ACC112 (cell line): ENCODE results near the gene DLG2.

Experiments
- H2AFZ ChIP-seq: fragments of 200-600 bp; sonication (generic); one replicate; pipeline ENCODE4 v1.6.0; 2017; ENCODE audit warnings: antibody characterized with exemption, low read length; ENCODE audit not compliant: unreplicated experiment
- H3K27ac ChIP-seq: fragments of 200-600 bp; sonication (generic); 2 replicates; pipeline ENCODE4 v1.5.1; 2014; ENCODE audit warnings: low read depth, mild to moderate bottlenecking, antibody characterized with exemption, low read length, moderate library complexity
- H3K27me3 ChIP-seq: fragments of 200-600 bp; sonication (generic); 2 replicates; pipeline ENCODE4 v1.6.1; 2014; ENCODE audit warnings: mild to moderate bottlenecking, antibody characterized with exemption, low read length, moderate library complexity, mixed read lengths; ENCODE audit not compliant: insufficient read depth
- H3K36me3 ChIP-seq: fragments of 200-600 bp; sonication (generic); 2 replicates; pipeline ENCODE4 v1.6.1; 2016; ENCODE audit warnings: mild to moderate bottlenecking, antibody characterized with exemption, low read length, moderate library complexity, mixed read lengths; ENCODE audit not compliant: insufficient read depth
- H3K4me1 ChIP-seq: fragments of 200-600 bp; sonication (generic); one replicate; pipeline ENCODE4 v1.6.1; 2016; ENCODE audit warnings: low read length, mixed read lengths; ENCODE audit not compliant: insufficient read depth, unreplicated experiment, control insufficient read depth
- H3K4me3 ChIP-seq: fragments of 200-600 bp; sonication (generic); 2 replicates; pipeline ENCODE4 v1.5.1; 2014; ENCODE audit warnings: mild to moderate bottlenecking, low read depth, low read length
- H3K79me2 ChIP-seq: fragments of 200-600 bp; sonication (generic); one replicate; pipeline ENCODE4 v1.6.0; 2016; ENCODE audit warnings: low read length; ENCODE audit not compliant: control insufficient read depth, unreplicated experiment, insufficient read depth

Gene DLG2

GRCh38 chr11:83726316-83726715 is 1900.8 kb downstream of the DLG2 start:
- no peak overlapping the region for H3K4me3 ChIP-seq
- H2AFZ ChIP-seq = no peak overlapping the region
- H3K27ac ChIP-seq = no peak overlapping the region
- H3K79me2 ChIP-seq = no peaks in the 10 kb centered on the region
- no peaks in the 10 kb centered on the region for H3K36me3 ChIP-seq
- peaks cover 8% of the 10 kb centered on the region for H3K4me1 ChIP-seq
- peaks cover 43% of the 10 kb centered on the region for H3K27me3 ChIP-seq

- Histone ChIP-seq H3K27ac (no peak overlapping the region), H3K79me2 (no peaks in the 10 kb centered on the region), H3K36me3 (no peaks in the 10 kb centered on the region), H3K27me3 (peaks cover 40% of the 10 kb centered on the region), H3K4me3 (peak overlapping the region; percentile 79; the same call in 1 of the 2 replicates), H3K4me1 (peaks cover 8% of the 10 kb centered on the region), H2AFZ (no peak overlapping the region)
Observed at GRCh38 chr11:83725728-83726127, 1901.4 kb downstream of the DLG2 start.

- peaks cover 8% of the 10 kb centered on the region for H3K4me1 ChIP-seq
- peak overlapping the region; percentile 79; the same call in 1 of the 2 replicates for H3K4me3 ChIP-seq
- H2AFZ ChIP-seq = no peak overlapping the region
- H3K36me3 ChIP-seq = no peaks in the 10 kb centered on the region
- no peaks in the 10 kb centered on the region for H3K79me2 ChIP-seq
- H3K27me3 ChIP-seq = peaks cover 39% of the 10 kb centered on the region
- H3K27ac ChIP-seq = no peak overlapping the region
Observed at GRCh38 chr11:83725269-83725560, 1901.9 kb downstream of the DLG2 start.

- Histone ChIP-seq H2AFZ (peak overlapping the region; percentile 70), H3K4me3 (peak overlapping the region; percentile 79), H3K27me3 (peaks cover 39% of the 10 kb centered on the region), H3K4me1 (peaks cover 8% of the 10 kb centered on the region), H3K27ac (no peak overlapping the region), H3K36me3 (no peaks in the 10 kb centered on the region), H3K79me2 (no peaks in the 10 kb centered on the region)
Observed at GRCh38 chr11:83723999-83724398, 1903.1 kb downstream of the DLG2 start.

GRCh38 chr11:83722392-83723119 is 1904.6 kb downstream of the DLG2 start:
- Histone ChIP-seq H3K27ac (no peak overlapping the region), H3K79me2 (no peaks in the 10 kb centered on the region)

GRCh38 chr11:83721263-83721662 is 1905.9 kb downstream of the DLG2 start:
- Histone ChIP-seq H3K36me3 (no peaks in the 10 kb centered on the region), H2AFZ (no peak overlapping the region), H3K79me2 (no peaks in the 10 kb centered on the region), H3K27ac (no peak overlapping the region), H3K4me1 (peaks cover 8% of the 10 kb centered on the region), H3K4me3 (no peak overlapping the region), H3K27me3 (peaks cover 17% of the 10 kb centered on the region)

More at GRCh38 chr11:83722392-83723119, 1904.6 kb downstream of the DLG2 start:
- Histone ChIP-seq H2AFZ (no peak overlapping the region), H3K27me3 (peaks cover 30% of the 10 kb centered on the region), H3K4me1 (peaks cover 8% of the 10 kb centered on the region), H3K36me3 (no peaks in the 10 kb centered on the region), H3K4me3 (no peak overlapping the region)

- Histone ChIP-seq H3K4me3 (no peak overlapping the region), H2AFZ (no peak overlapping the region), H3K4me1 (peaks cover 8% of the 10 kb centered on the region), H3K36me3 (no peaks in the 10 kb centered on the region), H3K27ac (no peak overlapping the region), H3K27me3 (peaks cover 11% of the 10 kb centered on the region), H3K79me2 (no peaks in the 10 kb centered on the region)
Observed at GRCh38 chr11:83720675-83721074, 1906.5 kb downstream of the DLG2 start.

GRCh38 chr11:83717537-83717936 is 1909.6 kb downstream of the DLG2 start:
- H3K4me3 ChIP-seq = no peak overlapping the region
- H3K4me1 ChIP-seq = no peaks in the 10 kb centered on the region
- H3K79me2 ChIP-seq = no peaks in the 10 kb centered on the region
- peaks cover 5% of the 10 kb centered on the region for H3K27me3 ChIP-seq
- no peak overlapping the region for H3K27ac ChIP-seq
- H2AFZ ChIP-seq = no peak overlapping the region
- no peaks in the 10 kb centered on the region for H3K36me3 ChIP-seq

GRCh38 chr11:83715927-83716535 is 1911.1 kb downstream of the DLG2 start:
- Histone ChIP-seq H3K4me3 (no peak overlapping the region), H3K79me2 (no peaks in the 10 kb centered on the region), H3K36me3 (no peaks in the 10 kb centered on the region), H3K27me3 (peaks cover 5% of the 10 kb centered on the region), H2AFZ (no peak overlapping the region), H3K4me1 (no peaks in the 10 kb centered on the region), H3K27ac (no peak overlapping the region)

GRCh38 chr11:83713708-83714107 is 1913.4 kb downstream of the DLG2 start:
- Histone ChIP-seq H2AFZ (no peak overlapping the region), H3K4me3 (no peak overlapping the region), H3K4me1 (no peaks in the 10 kb centered on the region), H3K27me3 (peaks cover 5% of the 10 kb centered on the region), H3K27ac (no peak overlapping the region), H3K79me2 (no peaks in the 10 kb centered on the region), H3K36me3 (no peaks in the 10 kb centered on the region)

- Histone ChIP-seq H3K4me3 (no peak overlapping the region), H3K4me1 (no peaks in the 10 kb centered on the region), H3K27ac (no peak overlapping the region), H2AFZ (no peak overlapping the region), H3K36me3 (no peaks in the 10 kb centered on the region), H3K79me2 (no peaks in the 10 kb centered on the region), H3K27me3 (peaks cover 5% of the 10 kb centered on the region)
Observed at GRCh38 chr11:83711106-83711527, 1916.0 kb downstream of the DLG2 start.
